MM.1S (cell line): ENCODE results near the gene MNS1.

Experiments used
- DNase-seq: peaks from one replicate; pipeline ENCODE4 v3.0.0-alpha.2; 2015
- H2AFZ ChIP-seq: fragments of 300-600 bp; sonication (generic); 2 replicates; pipeline ENCODE4 v1.6.0; 2016; ENCODE audit warnings: antibody characterized with exemption, low read length
- H3F3A ChIP-seq: fragments of 300-600 bp; sonication (generic); 2 replicates; pipeline ENCODE4 v1.6.1; 2016; ENCODE audit warnings: mild to moderate bottlenecking, antibody characterized with exemption, low read length, moderate library complexity, mixed read lengths; ENCODE audit not compliant: insufficient read depth
- H3K27ac ChIP-seq: fragments of 300-600 bp; sonication (generic); 2 replicates; pipeline ENCODE4 v1.5.1; 2016; ENCODE audit warnings: mild to moderate bottlenecking, low read length
- H3K27me3 ChIP-seq: fragments of 300-600 bp; sonication (generic); replicated peaks from 2 replicates; pipeline ENCODE4 v1.6.0; 2016; ENCODE audit warnings: low read length; ENCODE audit not compliant: insufficient read depth
- H3K36me3 ChIP-seq: fragments of 300-600 bp; sonication (generic); replicated peaks from 2 replicates; pipeline ENCODE4 v1.6.1; 2016; ENCODE audit warnings: mild to moderate bottlenecking, low read length, mixed read lengths; ENCODE audit not compliant: insufficient read depth
- H3K4me1 ChIP-seq: fragments of 300-600 bp; sonication (generic); 2 replicates; pipeline ENCODE4 v1.6.1; 2016; ENCODE audit warnings: low read length, mixed read lengths
- H3K4me2 ChIP-seq: fragments of 300-600 bp; sonication (generic); 2 replicates; pipeline ENCODE4 v1.6.0; 2016; ENCODE audit warnings: low read depth, low read length
- H3K4me3 ChIP-seq: fragments of 300-600 bp; sonication (generic); 2 replicates; pipeline ENCODE4 v1.5.1; 2016; ENCODE audit warnings: low read length, mixed read lengths
- H3K79me2 ChIP-seq: fragments of 300-600 bp; sonication (generic); 2 replicates; pipeline ENCODE4 v1.6.1; 2016; ENCODE audit warnings: mixed run types, low read length, mixed read lengths
- H3K9ac ChIP-seq: fragments of 300-600 bp; sonication (generic); 2 replicates; pipeline ENCODE4 v1.6.1; 2016; ENCODE audit warnings: low read length, mixed read lengths
- H3K9me2 ChIP-seq: fragments of 300-600 bp; sonication (generic); replicated peaks from 2 replicates; pipeline ENCODE4 v1.6.1; 2016; ENCODE audit warnings: mild to moderate bottlenecking, low read length, mixed read lengths; ENCODE audit not compliant: insufficient read depth
- H3K9me3 ChIP-seq: fragments of 300-600 bp; sonication (generic); replicated peaks from 2 replicates; pipeline ENCODE4 v1.6.1; 2016; ENCODE audit warnings: mild to moderate bottlenecking, low read length, mixed read lengths; ENCODE audit not compliant: insufficient read depth
- H4K20me1 ChIP-seq: fragments of 300-600 bp; sonication (generic); 2 replicates; pipeline ENCODE4 v1.6.1; 2016; ENCODE audit warnings: mild to moderate bottlenecking, low read length, moderate library complexity, mixed read lengths; ENCODE audit not compliant: insufficient read depth
- EZH2 ChIP-seq: fragments of 300-600 bp; sonication (generic); optimal IDR thresholded peaks from 2 replicates; pipeline ENCODE3; 2017; ENCODE audit warnings: low read depth, mild to moderate bottlenecking, antibody characterized with exemption, low read length, mixed read lengths
- EZH2phosphoT487 ChIP-seq: fragments of 300-600 bp; sonication (generic); IDR thresholded peaks from 2 replicates; pipeline ENCODE4 v1.6.1; 2018; ENCODE audit warnings: antibody characterized with exemption, low read length
- TF ChIP-seq, protein P1 (sequence below): fragments of 300-600 bp; sonication (generic); IDR thresholded peaks from 2 replicates; pipeline ENCODE4 v1.5.1; 2016; ENCODE audit warnings: antibody characterized with exemption, low read length, mixed read lengths

The MNS1 gene

DNA sequence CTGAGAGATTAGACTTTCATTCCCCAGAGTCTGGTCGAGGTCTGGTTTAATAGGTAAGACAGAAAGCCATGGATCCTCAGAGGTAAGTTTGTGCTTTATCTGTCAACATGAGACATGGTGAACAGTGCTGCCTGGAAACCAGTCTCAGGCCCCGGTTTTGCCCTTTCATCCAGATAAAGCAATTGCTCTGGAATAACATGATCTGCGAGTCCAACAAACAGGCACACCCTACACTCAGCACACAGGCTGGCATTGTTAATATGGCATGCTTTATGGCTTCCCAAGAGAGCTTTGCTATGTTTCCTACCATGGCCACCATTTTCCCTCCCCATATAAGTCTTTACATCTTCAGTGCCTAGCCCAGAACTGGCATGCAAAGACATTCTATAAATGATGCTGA, 30.1 kb upstream of the MNS1 start:
- no peak for DNase-seq
- Histone ChIP-seq H3K4me3 (no peak overlapping the region), H3K9me3 (no peaks in the 10 kb centered on the region), H3K27me3 (no peaks in the 10 kb centered on the region), H3K27ac (no peak overlapping the region), H3K9ac (no peak overlapping the region), H3K9me2 (no peaks in the 10 kb centered on the region), H4K20me1 (no peaks in the 10 kb centered on the region), H3K4me1 (no peaks in the 10 kb centered on the region; the same call in 1 of the 2 replicates), H3K4me2 (no peak overlapping the region), H3F3A (no peaks in the 10 kb centered on the region), H3K36me3 (no peaks in the 10 kb centered on the region), H3K79me2 (no peaks in the 10 kb centered on the region), H2AFZ (no peak overlapping the region)
- TF ChIP-seq, protein P1, sequence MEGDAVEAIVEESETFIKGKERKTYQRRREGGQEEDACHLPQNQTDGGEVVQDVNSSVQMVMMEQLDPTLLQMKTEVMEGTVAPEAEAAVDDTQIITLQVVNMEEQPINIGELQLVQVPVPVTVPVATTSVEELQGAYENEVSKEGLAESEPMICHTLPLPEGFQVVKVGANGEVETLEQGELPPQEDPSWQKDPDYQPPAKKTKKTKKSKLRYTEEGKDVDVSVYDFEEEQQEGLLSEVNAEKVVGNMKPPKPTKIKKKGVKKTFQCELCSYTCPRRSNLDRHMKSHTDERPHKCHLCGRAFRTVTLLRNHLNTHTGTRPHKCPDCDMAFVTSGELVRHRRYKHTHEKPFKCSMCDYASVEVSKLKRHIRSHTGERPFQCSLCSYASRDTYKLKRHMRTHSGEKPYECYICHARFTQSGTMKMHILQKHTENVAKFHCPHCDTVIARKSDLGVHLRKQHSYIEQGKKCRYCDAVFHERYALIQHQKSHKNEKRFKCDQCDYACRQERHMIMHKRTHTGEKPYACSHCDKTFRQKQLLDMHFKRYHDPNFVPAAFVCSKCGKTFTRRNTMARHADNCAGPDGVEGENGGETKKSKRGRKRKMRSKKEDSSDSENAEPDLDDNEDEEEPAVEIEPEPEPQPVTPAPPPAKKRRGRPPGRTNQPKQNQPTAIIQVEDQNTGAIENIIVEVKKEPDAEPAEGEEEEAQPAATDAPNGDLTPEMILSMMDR: no peak
- no peak for TF ChIP-seq EZH2phosphoT487
- no peak for TF ChIP-seq EZH2

DNA sequence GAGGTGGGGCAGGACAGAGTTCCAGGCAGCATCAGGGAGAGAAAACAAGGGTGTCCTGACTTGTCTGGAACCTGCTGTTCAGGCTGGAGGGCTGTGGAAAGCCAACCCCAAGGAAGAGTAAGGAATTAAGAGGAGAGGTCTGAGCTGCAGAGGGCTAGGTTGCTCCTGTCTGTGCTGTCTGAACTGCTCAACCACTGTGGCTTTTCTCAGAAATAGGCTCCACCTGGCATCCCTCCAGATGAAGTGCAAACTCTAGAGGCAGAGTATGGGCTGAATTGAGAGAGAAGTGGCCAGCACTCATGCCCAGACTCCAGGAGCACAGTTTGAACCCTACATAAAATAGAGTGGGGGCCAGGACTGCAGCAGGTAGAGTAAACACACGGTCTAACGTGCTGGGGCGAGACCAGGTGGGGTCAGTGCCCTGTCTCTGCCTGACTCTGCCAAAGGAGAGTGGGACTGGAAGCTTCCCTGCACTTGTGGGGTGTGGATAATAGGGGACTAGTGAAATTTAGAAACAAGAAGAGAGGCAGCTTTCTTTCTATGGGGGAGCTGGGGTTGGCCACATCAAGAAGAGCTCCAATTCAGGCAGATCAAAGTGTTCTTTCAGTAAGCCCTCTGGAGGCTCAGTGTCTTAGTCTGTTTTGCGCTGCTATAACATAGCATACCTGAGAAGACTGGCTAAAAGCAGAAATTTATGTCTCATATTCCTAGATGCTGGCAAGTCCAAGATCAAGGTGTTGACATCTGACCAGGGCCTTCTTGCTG, 28.0 kb upstream of the MNS1 start:
- Histone ChIP-seq H3K9me3 (no peaks in the 10 kb centered on the region), H3F3A (no peaks in the 10 kb centered on the region), H3K9ac (no peak overlapping the region), H3K27me3 (no peaks in the 10 kb centered on the region), H3K4me1 (no peaks in the 10 kb centered on the region; the same call in 1 of the 2 replicates), H3K4me2 (no peak overlapping the region), H3K79me2 (no peaks in the 10 kb centered on the region), H3K9me2 (no peaks in the 10 kb centered on the region), H3K4me3 (no peak overlapping the region), H4K20me1 (no peaks in the 10 kb centered on the region), H3K27ac (no peak overlapping the region), H2AFZ (no peak overlapping the region), H3K36me3 (no peaks in the 10 kb centered on the region)
- TF ChIP-seq EZH2phosphoT487 (no peak), EZH2 (no peak)
- TF ChIP-seq, protein P1: no peak
- no peak for DNase-seq

DNA sequence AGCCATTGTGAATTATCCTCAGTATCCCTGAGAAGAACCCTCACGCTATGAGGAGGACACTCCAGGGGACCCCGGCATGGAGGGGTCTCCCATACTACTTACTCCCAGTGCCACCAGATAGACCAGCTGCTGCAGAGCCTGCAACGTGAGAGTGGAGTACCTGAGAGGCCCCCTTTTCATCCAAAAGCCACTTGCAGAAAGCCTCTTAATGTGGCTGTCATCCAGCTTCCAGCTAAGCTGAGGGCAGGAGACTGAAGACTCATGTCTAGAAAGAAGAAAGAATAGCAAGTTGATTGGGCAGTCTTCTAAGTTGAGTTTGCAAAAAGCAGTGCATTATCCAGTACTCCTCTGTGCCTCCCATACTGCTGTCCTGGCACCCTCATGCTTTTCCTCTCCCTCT, 27.3 kb upstream of the MNS1 start:
- Histone ChIP-seq H3K9me2 (no peaks in the 10 kb centered on the region), H4K20me1 (no peaks in the 10 kb centered on the region), H3K9ac (no peak overlapping the region), H3K79me2 (no peaks in the 10 kb centered on the region), H3K27me3 (no peaks in the 10 kb centered on the region), H3K36me3 (no peaks in the 10 kb centered on the region), H3K4me3 (no peak overlapping the region), H3K27ac (no peak overlapping the region), H3K4me2 (no peak overlapping the region), H2AFZ (no peak overlapping the region), H3K4me1 (no peaks in the 10 kb centered on the region; the same call in 1 of the 2 replicates), H3K9me3 (no peaks in the 10 kb centered on the region), H3F3A (no peaks in the 10 kb centered on the region)
- DNase-seq: no peak
- no peak for TF ChIP-seq EZH2phosphoT487
- TF ChIP-seq, protein P1: no peak
- TF ChIP-seq EZH2: no peak
